GM19193 (cell line): ENCODE results near the gene SEPTIN8.

Source experiments
- POLR2A ChIP-seq: IDR thresholded peaks from 4 replicates; pipeline ENCODE4 v1.6.1; 2011; ENCODE audit not compliant: insufficient read depth, insufficient read length; ENCODE audit errors: extremely low read depth

The SEPTIN8 gene

GRCh38 chr5:132762246-132763000 is 14.6 kb downstream of the SEPTIN8 start:
- TF ChIP-seq POLR2A: no peak

- TF ChIP-seq POLR2A: no peak
These were observed 15.5 kb downstream of the SEPTIN8 start for GRCh38 chr5:132761321-132762240.

GRCh38 chr5:132760601-132761317 is 16.3 kb downstream of the SEPTIN8 start:
- TF ChIP-seq POLR2A: no peak

GRCh38 chr5:132760049-132760420 is 17.0 kb downstream of the SEPTIN8 start:
- TF ChIP-seq POLR2A: no peak

- no peak for TF ChIP-seq POLR2A
These were observed 17.7 kb downstream of the SEPTIN8 start for GRCh38 chr5:132759114-132760048.

- TF ChIP-seq POLR2A: no peak
These were observed 18.6 kb downstream of the SEPTIN8 start for GRCh38 chr5:132758451-132758850.

GRCh38 chr5:132756542-132756941 is 20.5 kb downstream of the SEPTIN8 start:
- no peak for TF ChIP-seq POLR2A

GRCh38 chr5:132754947-132755346 is 22.1 kb downstream of the SEPTIN8 start:
- TF ChIP-seq POLR2A: no peak

- no peak for TF ChIP-seq POLR2A
These were observed 22.9 kb downstream of the SEPTIN8 start for GRCh38 chr5:132754111-132754510.

GRCh38 chr5:132753135-132753987 is 23.7 kb downstream of the SEPTIN8 start:
- no peak for TF ChIP-seq POLR2A

- no peak for TF ChIP-seq POLR2A
These were observed 24.4 kb downstream of the SEPTIN8 start for GRCh38 chr5:132752581-132753125.

- TF ChIP-seq POLR2A: no peak
These were observed 25.0 kb downstream of the SEPTIN8 start for GRCh38 chr5:132751971-132752580.

- TF ChIP-seq POLR2A: no peak
These were observed 25.6 kb downstream of the SEPTIN8 start for GRCh38 chr5:132751444-132751843.
